ENCODE measurements around the gene PADI2. TPM values are rescaled to one million over a fixed set of nuclear protein-coding genes. Genes with fewer than 3 reads are reported as not detected.

The PADI2 gene
- total and polyA plus RNA-seq, 2 of the 8 experiments (the other 6 are each of a cell fraction or from before 2014, with no cell fraction given), result 1.6 to 7.5 TPM

GRCh38 chr1:17137441-17137840 lies 18.2 kb upstream of the PADI2 start:
- Histone ChIP-seq H3K18ac (ENCODE audit: extremely low read depth, low read length) (no peak overlapping the region), H3K27ac (ENCODE audit: low read depth, low read length) (no peak overlapping the region), H3K4ac (replicated peaks; ENCODE audit: insufficient read length, low read depth, low read length) (no peak overlapping the region), H2AFZ (ENCODE audit: low read length) (no peak overlapping the region), H4K5ac (ENCODE audit: insufficient read length, low read depth, low read length) (no peak overlapping the region), H3K36me3 (ENCODE audit: control insufficient read depth in 2 of 4, insufficient read depth in 4 of 4, low read length in 3 of 4) (no peaks in the 10 kb centered on the region), H3K79me1 (ENCODE audit: low read depth, low read length) (no peaks in the 10 kb centered on the region), H3K23ac (ENCODE audit: insufficient read length) (no peak overlapping the region), H3K9me3 (ENCODE audit: insufficient read depth in 2 of 2, low read depth in 1 of 2, low read length in 1 of 2) (peaks cover 0 to 4% of the 10 kb centered on the region in 2 experiments; a peak in 1 of 4 replicates), H3K56ac (replicated peaks; ENCODE audit: insufficient read length, low read depth, low read length) (no peak overlapping the region), H2BK20ac (ENCODE audit: low read length) (no peak overlapping the region), H3K4me3 (ENCODE audit: extremely low read depth in 1 of 4, insufficient read depth in 2 of 4, low read depth in 3 of 4, low read length in 4 of 4) (no peak overlapping the region), H2BK12ac (ENCODE audit: low read depth, low read length) (no peak overlapping the region), H2BK15ac (ENCODE audit: low read length) (no peak overlapping the region), H2AK5ac (ENCODE audit: low read depth, low read length) (no peak overlapping the region), H3K79me2 (ENCODE audit: control insufficient read depth in 1 of 2, insufficient read depth in 2 of 2, low read length in 2 of 2) (no peaks in the 10 kb centered on the region), H2BK5ac (ENCODE audit: low read depth, low read length) (no peak overlapping the region), H3K27me3 (replicated peaks in 1 of 4; ENCODE audit: control insufficient read depth in 3 of 4, extremely low read depth in 1 of 4, insufficient read depth in 3 of 4, low read length in 3 of 4) (no peaks in the 10 kb centered on the region), H3K14ac (ENCODE audit: insufficient read length) (no peak overlapping the region), H3K4me2 (ENCODE audit: insufficient read depth in 1 of 2, low read depth in 2 of 2, low read length in 2 of 2) (no peak overlapping the region), H4K20me1 (replicated peaks in 1 of 2; ENCODE audit: control insufficient read depth in 1 of 2, insufficient read depth in 2 of 2, low read length in 2 of 2) (no peaks in the 10 kb centered on the region), H4K8ac (ENCODE audit: extremely low read depth, insufficient read depth, low read length) (no peak overlapping the region), H4K91ac (replicated peaks; ENCODE audit: insufficient read length, low read length) (no peak overlapping the region), H3K4me1 (replicated peaks in 1 of 4; ENCODE audit: control insufficient read depth in 3 of 4, insufficient read depth in 4 of 4, low read length in 3 of 4) (peaks cover 0 to 3% (median 0%) of the 10 kb centered on the region in 4 experiments; a peak in 1 of 7 replicates), H3K9ac (replicated peaks in 1 of 4; ENCODE audit: extremely low read depth in 1 of 4, low read depth in 3 of 4, low read length in 3 of 4) (no peak overlapping the region), H3K23me2 (ENCODE audit: low read depth, low read length) (no peaks in the 10 kb centered on the region; the same call in 1 of the 2 replicates), H2BK120ac (replicated peaks; ENCODE audit: low read depth, low read length) (no peak overlapping the region)
- FAIRE-seq (no peak), DNase-seq (ENCODE audit: low read depth in 1 of 2, low spot score in 2 of 2) (no peak)
- TF ChIP-seq TEAD4 (IDR thresholded peaks at IDR 0.05; ENCODE audit: low read depth, low read length), result peak; percentile 60
- no peak for TF ChIP-seq TAF7 (optimal IDR thresholded peaks at IDR 0.05; ENCODE audit: borderline replicate concordance, low read depth, low read length)
- ChIA-PET CTCF (ENCODE audit: partially characterized antibody) (interaction anchor here (0.9 to 21.2 kb wide), 7 partner anchors 11 to 199 kb away, joined by 3 to 339 read pairs (median 7); no protein-coding TSS in a partner anchor), POLR2A (ENCODE audit: partially characterized antibody) (interaction anchor here (0.8 kb wide), 1 partner anchor 85 kb away, joined by 3 read pairs; no protein-coding TSS in a partner anchor)
- 68% methylated on average over 6 of the region's 6 CpGs; no CpG with 5 or more reads in 1 of the 2 experiments for WGBS, 2 experiments (ENCODE audit: extremely low coverage in 1 of 2, insufficient coverage in 1 of 2, insufficient read length in 1 of 2, insufficient replicate concordance in 2 of 2, low coverage in 1 of 2, low lambda C conversion rate in 2 of 2, missing lambda C conversion rate in 1 of 2)
